Left ventricle myocardium superior (tissue), 1 donor: ENCODE data around the gene GLP2R. TPM values are rescaled to one million over a fixed set of nuclear protein-coding genes. Genes with fewer than 3 reads are reported as not detected.

Experiments used
- ATAC-seq: fragments of 200-7000 bp; cut with Tn5 transposase; one replicate; pipeline ENCODE4 v1.9.1; 2020; ENCODE audit warnings: mild to moderate bottlenecking, moderate library complexity
- DNase-seq: peaks from one replicate; pipeline ENCODE4 v3.0.0-alpha.2; 2020
- intact Hi-C: fragments of 100-400 bp; cut with micrococcal nuclease; formaldehyde crosslinking; loops from one replicate; pipeline ENCODE4 v1.11.0; 2022
- total RNA-seq: library from RNA; stranded (reverse); fragmentation: NEBNext Ultra II Directional; extraction: Animal tissue kit (Norgen Biotek cat#: 25700); gene quantifications from one replicate; pipeline ENCODE4 v1.2.1, GENCODE V29; 2021
- donor health status: DM: no; HTN: yes; CAD: no; lungs with severe emphysema.

Gene GLP2R
- total RNA-seq, 1 donor from 2014 or later = 0.35 TPM

GRCh38 chr17:9843152-9844010 lies 17.7 kb downstream of the GLP2R start:
- ATAC-seq (peak; percentile 17), DNase-seq (no peak)
- intact Hi-C loops = no loop called here

- intact Hi-C loops = no loop called here
- ATAC-seq = peak; percentile 72
Observed at GRCh38 chr17:9844153-9844552, 18.4 kb downstream of the GLP2R start.

GRCh38 chr17:9845306-9845705 lies 19.6 kb downstream of the GLP2R start:
- DNase-seq (no peak), ATAC-seq (no peak)
- intact Hi-C loops = no loop called here

More at GRCh38 chr17:9844153-9844552, 18.4 kb downstream of the GLP2R start:
- peak; percentile 50 for DNase-seq

GRCh38 chr17:9850151-9850550 lies 24.4 kb downstream of the GLP2R start:
- ATAC-seq (no peak), DNase-seq (no peak)
- intact Hi-C loops = no loop called here

GRCh38 chr17:9854255-9854654 lies 28.5 kb downstream of the GLP2R start:
- ATAC-seq = no peak
- intact Hi-C loops = no loop called here

GRCh38 chr17:9855036-9855435 lies 29.3 kb downstream of the GLP2R start:
- no peak for ATAC-seq
- DNase-seq = no peak
- intact Hi-C loops = no loop called here

More at GRCh38 chr17:9854255-9854654, 28.5 kb downstream of the GLP2R start:
- DNase-seq = no peak

- ATAC-seq (no peak), DNase-seq (no peak)
- intact Hi-C loops = no loop called here
Observed at GRCh38 chr17:9859781-9860180, 34.1 kb downstream of the GLP2R start.

GRCh38 chr17:9860851-9861250 lies 35.1 kb downstream of the GLP2R start:
- DNase-seq = no peak
- ATAC-seq = no peak
- intact Hi-C loops = no loop called here

GRCh38 chr17:9862220-9862619 lies 36.5 kb downstream of the GLP2R start:
- no peak for ATAC-seq
- no peak for DNase-seq
- intact Hi-C loops = no loop called here

- no peak for ATAC-seq
- no peak for DNase-seq
- intact Hi-C loops = no loop called here
Observed at GRCh38 chr17:9862949-9863348, 37.2 kb downstream of the GLP2R start.

- ATAC-seq = no peak
- intact Hi-C loops = no loop called here
- no peak for DNase-seq
Observed at GRCh38 chr17:9865586-9865985, 39.9 kb downstream of the GLP2R start.

- DNase-seq (no peak), ATAC-seq (no peak)
- intact Hi-C loops = no loop called here
Observed at GRCh38 chr17:9868552-9868951, 42.8 kb downstream of the GLP2R start.

- no peak for ATAC-seq
- intact Hi-C loops = no loop called here
Observed at GRCh38 chr17:9872852-9873251, 47.1 kb downstream of the GLP2R start.

GRCh38 chr17:9874722-9875121 lies 49.0 kb downstream of the GLP2R start:
- no peak for DNase-seq
- peak; percentile 30 for ATAC-seq
- intact Hi-C loops = no loop called here

More at GRCh38 chr17:9872852-9873251, 47.1 kb downstream of the GLP2R start:
- no peak for DNase-seq

- ATAC-seq (peak; percentile 60), DNase-seq (no peak)
- intact Hi-C loops = no loop called here
Observed at GRCh38 chr17:9875441-9875840, 49.7 kb downstream of the GLP2R start.

GRCh38 chr17:9878356-9878755 lies 52.6 kb downstream of the GLP2R start:
- ATAC-seq = no peak
- intact Hi-C loops = no loop called here

GRCh38 chr17:9878786-9879525 lies 53.2 kb downstream of the GLP2R start:
- DNase-seq = no peak
- no peak for ATAC-seq
- intact Hi-C loops = no loop called here

More at GRCh38 chr17:9878356-9878755, 52.6 kb downstream of the GLP2R start:
- DNase-seq = no peak

GRCh38 chr17:9880582-9880999 lies 54.9 kb downstream of the GLP2R start:
- intact Hi-C loops = no loop called here
- DNase-seq (no peak), ATAC-seq (peak; percentile 33)

- no peak for ATAC-seq
- intact Hi-C loops = no loop called here
Observed at GRCh38 chr17:9883451-9883850, 57.7 kb downstream of the GLP2R start.

More at GRCh38 chr17:9883451-9883850, 57.7 kb downstream of the GLP2R start:
- no peak for DNase-seq
